ENCODE results near the gene KRTAP20-1. TPM values are rescaled to one million over a fixed set of nuclear protein-coding genes. Genes with fewer than 3 reads are reported as not detected.

The KRTAP20-1 gene
- total and polyA plus RNA-seq, 4 donors: not detected

GRCh38 chr21:30628109-30628508, 11.9 kb downstream of the KRTAP20-1 start:
- no peak overlapping the region for H3K27ac ChIP-seq (ENCODE audit: low read depth in 1 of 2, low read length in 2 of 2)
- intact Hi-C loops (cut with DNase I): no loop called here
- ATAC-seq (ENCODE audit: low FRiP score) (no peak), DNase-seq (no peak)
- WGBS, 2 donors: 78 to 90% methylated on average over 4 of the region's 4 CpGs
- no peaks in the 10 kb centered on the region for H3K36me3 ChIP-seq (ENCODE audit: control insufficient read depth in 1 of 2, insufficient read depth in 2 of 2, low read length in 1 of 2)
- H3K27me3 ChIP-seq (ENCODE audit: control insufficient read depth in 1 of 2, insufficient read depth in 2 of 2, low read length in 1 of 2): no peaks in the 10 kb centered on the region
- H3K4me1 ChIP-seq (ENCODE audit: control insufficient read depth in 1 of 2, insufficient read depth in 2 of 2, low read length in 2 of 2): no peaks in the 10 kb centered on the region
- H3K4me3 ChIP-seq (ENCODE audit: low read length in 2 of 2): no peak overlapping the region
- peaks cover 2% of the 10 kb centered on the region for H3K9me3 ChIP-seq (ENCODE audit: control insufficient read depth, low read length)

- H3K4me1 ChIP-seq (ENCODE audit: control insufficient read depth in 1 of 2, insufficient read depth in 2 of 2, low read length in 2 of 2): no peaks in the 10 kb centered on the region
- WGBS, 2 donors: 10 to 13% methylated on average over 1 of the region's 1 CpG
These were observed 13.0 kb downstream of the KRTAP20-1 start for GRCh38 chr21:30629200-30629599.

GRCh38 chr21:30634906-30635305, 18.7 kb downstream of the KRTAP20-1 start, which contains the start of gene KRTAP20-2:
Gene KRTAP20-2, plus strand, starts transcription at chr21:30635206. Its CDS starts 58 bp downstream, at chr21:30635264.
- no peak for DNase-seq
- no peak within 1 kb of the TSS for H3K4me3 ChIP-seq (ENCODE audit: low read length in 2 of 2)
- ATAC-seq (ENCODE audit: low FRiP score): no peak
- H3K9me3 ChIP-seq (ENCODE audit: control insufficient read depth, low read length): no peaks in the 10 kb centered on the region
- 92 to 94% methylated on average over 1 of the region's 1 CpG for WGBS, 2 donors
- no peaks in the 10 kb centered on the region for H3K36me3 ChIP-seq (ENCODE audit: control insufficient read depth in 1 of 2, insufficient read depth in 2 of 2, low read length in 1 of 2)
- intact Hi-C loops (cut with DNase I): no loop called here
- no peaks in the 10 kb centered on the region for H3K27me3 ChIP-seq (ENCODE audit: control insufficient read depth in 1 of 2, insufficient read depth in 2 of 2, low read length in 1 of 2)
- no peaks in the 10 kb centered on the region for H3K4me1 ChIP-seq (ENCODE audit: control insufficient read depth in 1 of 2, insufficient read depth in 2 of 2, low read length in 2 of 2)
- no peak within 1 kb of the TSS for H3K27ac ChIP-seq (ENCODE audit: low read depth in 1 of 2, low read length in 2 of 2)

More at GRCh38 chr21:30629200-30629599, 13.0 kb downstream of the KRTAP20-1 start:
- H3K4me3 ChIP-seq (ENCODE audit: low read length in 2 of 2): no peak overlapping the region
- no peak overlapping the region for H3K27ac ChIP-seq (ENCODE audit: low read depth in 1 of 2, low read length in 2 of 2)
- no peak for ATAC-seq (ENCODE audit: low FRiP score)
- no peaks in the 10 kb centered on the region for H3K36me3 ChIP-seq (ENCODE audit: control insufficient read depth in 1 of 2, insufficient read depth in 2 of 2, low read length in 1 of 2)
- H3K27me3 ChIP-seq (ENCODE audit: control insufficient read depth in 1 of 2, insufficient read depth in 2 of 2, low read length in 1 of 2): no peaks in the 10 kb centered on the region
- H3K9me3 ChIP-seq (ENCODE audit: control insufficient read depth, low read length): no peaks in the 10 kb centered on the region
- intact Hi-C loops (cut with DNase I): no loop called here
- DNase-seq: no peak

GRCh38 chr21:30638686-30639085, 22.5 kb downstream of the KRTAP20-1 start:
- H3K27ac ChIP-seq (ENCODE audit: low read depth in 1 of 2, low read length in 2 of 2): no peak overlapping the region
- DNase-seq: no peak
- 79 to 82% methylated on average over 3 of the region's 3 CpGs for WGBS, 2 donors
- H3K36me3 ChIP-seq (ENCODE audit: control insufficient read depth in 1 of 2, insufficient read depth in 2 of 2, low read length in 1 of 2): no peaks in the 10 kb centered on the region
- no peak for ATAC-seq (ENCODE audit: low FRiP score)
- H3K4me3 ChIP-seq (ENCODE audit: low read length in 2 of 2): no peak overlapping the region
- no peaks in the 10 kb centered on the region for H3K4me1 ChIP-seq (ENCODE audit: control insufficient read depth in 1 of 2, insufficient read depth in 2 of 2, low read length in 2 of 2)
- no peaks in the 10 kb centered on the region for H3K9me3 ChIP-seq (ENCODE audit: control insufficient read depth, low read length)
- H3K27me3 ChIP-seq (ENCODE audit: control insufficient read depth in 1 of 2, insufficient read depth in 2 of 2, low read length in 1 of 2): no peaks in the 10 kb centered on the region
- intact Hi-C loops (cut with DNase I): no loop called here

- intact Hi-C loops (cut with DNase I): no loop called here
- Histone ChIP-seq H3K27ac (ENCODE audit: low read depth in 1 of 2, low read length in 2 of 2) (no peak within 1 kb of the TSS), H3K36me3 (ENCODE audit: control insufficient read depth in 1 of 2, insufficient read depth in 2 of 2, low read length in 1 of 2) (no peaks in the 10 kb centered on the region), H3K27me3 (ENCODE audit: control insufficient read depth in 1 of 2, insufficient read depth in 2 of 2, low read length in 1 of 2) (no peaks in the 10 kb centered on the region), H3K4me3 (ENCODE audit: low read length in 2 of 2) (no peak within 1 kb of the TSS), H3K4me1 (ENCODE audit: control insufficient read depth in 1 of 2, insufficient read depth in 2 of 2, low read length in 2 of 2) (no peaks in the 10 kb centered on the region), H3K9me3 (ENCODE audit: control insufficient read depth, low read length) (no peaks in the 10 kb centered on the region)
- DNase-seq: no peak
- WGBS, 2 donors: 70 to 73% methylated on average over 2 of the region's 2 CpGs
- ATAC-seq (ENCODE audit: low FRiP score): no peak
These were observed 26.3 kb downstream of the KRTAP20-1 start, which contains the start of gene KRTAP20-3 for GRCh38 chr21:30642564-30642963. Gene KRTAP20-3, plus strand, starts transcription at chr21:30642864.

- DNase-seq (no peak), ATAC-seq (ENCODE audit: low FRiP score) (no peak)
- Histone ChIP-seq H3K4me3 (ENCODE audit: low read length in 2 of 2) (no peak overlapping the region), H3K36me3 (ENCODE audit: control insufficient read depth in 1 of 2, insufficient read depth in 2 of 2, low read length in 1 of 2) (no peaks in the 10 kb centered on the region), H3K27me3 (ENCODE audit: control insufficient read depth in 1 of 2, insufficient read depth in 2 of 2, low read length in 1 of 2) (no peaks in the 10 kb centered on the region), H3K4me1 (ENCODE audit: control insufficient read depth in 1 of 2, insufficient read depth in 2 of 2, low read length in 2 of 2) (no peaks in the 10 kb centered on the region), H3K9me3 (ENCODE audit: control insufficient read depth, low read length) (no peaks in the 10 kb centered on the region), H3K27ac (ENCODE audit: low read depth in 1 of 2, low read length in 2 of 2) (no peak overlapping the region)
- WGBS, 2 donors: 80 to 87% methylated on average over 1 of the region's 1 CpG
- intact Hi-C loops (cut with DNase I): no loop called here
These were observed 30.7 kb downstream of the KRTAP20-1 start for GRCh38 chr21:30646904-30647414.

GRCh38 chr21:30652891-30653290, 36.7 kb downstream of the KRTAP20-1 start:
- intact Hi-C loops (cut with DNase I): no loop called here
- no peaks in the 10 kb centered on the region for H3K4me1 ChIP-seq (ENCODE audit: control insufficient read depth in 1 of 2, insufficient read depth in 2 of 2, low read length in 2 of 2)
- H3K9me3 ChIP-seq (ENCODE audit: control insufficient read depth, low read length): no peaks in the 10 kb centered on the region
- no peak for ATAC-seq (ENCODE audit: low FRiP score)
- no peak overlapping the region for H3K4me3 ChIP-seq (ENCODE audit: low read length in 2 of 2)
- H3K27me3 ChIP-seq (ENCODE audit: control insufficient read depth in 1 of 2, insufficient read depth in 2 of 2, low read length in 1 of 2): no peaks in the 10 kb centered on the region
- DNase-seq: no peak
- no peak overlapping the region for H3K27ac ChIP-seq (ENCODE audit: low read depth in 1 of 2, low read length in 2 of 2)
- no peaks in the 10 kb centered on the region for H3K36me3 ChIP-seq (ENCODE audit: control insufficient read depth in 1 of 2, insufficient read depth in 2 of 2, low read length in 1 of 2)

Other genes starting within 250 kb of the KRTAP20-1 start
- gene KRTAP13-2, start 244.2 kb upstream of the KRTAP20-1 start, total RNA-seq: not detected
- not detected for gene KRTAP13-2, start 244.2 kb upstream of the KRTAP20-1 start, polyA plus RNA-seq
- gene KRTAP13-1, start 220.4 kb upstream of the KRTAP20-1 start, total RNA-seq: not detected
- gene KRTAP13-1, start 220.4 kb upstream of the KRTAP20-1 start, polyA plus RNA-seq: not detected
- not detected for gene KRTAP13-3, start 190.5 kb upstream of the KRTAP20-1 start, total RNA-seq
- not detected for gene KRTAP13-3, start 190.5 kb upstream of the KRTAP20-1 start, polyA plus RNA-seq
- not detected for gene KRTAP13-4, start 186.2 kb upstream of the KRTAP20-1 start, total RNA-seq
- not detected for gene KRTAP13-4, start 186.2 kb upstream of the KRTAP20-1 start, polyA plus RNA-seq
- not detected for gene KRTAP15-1, start 176.2 kb upstream of the KRTAP20-1 start, total RNA-seq
- gene KRTAP15-1, start 176.2 kb upstream of the KRTAP20-1 start, polyA plus RNA-seq: not detected
- not detected for gene KRTAP19-1, start 136.1 kb upstream of the KRTAP20-1 start, total RNA-seq
- gene KRTAP19-1, start 136.1 kb upstream of the KRTAP20-1 start, polyA plus RNA-seq: not detected
- gene KRTAP19-2, start 129.0 kb upstream of the KRTAP20-1 start, total RNA-seq: not detected
- not detected for gene KRTAP19-2, start 129.0 kb upstream of the KRTAP20-1 start, polyA plus RNA-seq
- gene KRTAP19-3, start 124.4 kb upstream of the KRTAP20-1 start, total RNA-seq: not detected
- gene KRTAP19-3, start 124.4 kb upstream of the KRTAP20-1 start, polyA plus RNA-seq: not detected
- not detected for gene KRTAP19-4, start 119.3 kb upstream of the KRTAP20-1 start, total RNA-seq
- not detected for gene KRTAP19-4, start 119.3 kb upstream of the KRTAP20-1 start, polyA plus RNA-seq
- not detected for gene KRTAP19-5, start 114.3 kb upstream of the KRTAP20-1 start, total RNA-seq
- not detected for gene KRTAP19-5, start 114.3 kb upstream of the KRTAP20-1 start, polyA plus RNA-seq
- gene KRTAP19-6, start 74.6 kb upstream of the KRTAP20-1 start, total RNA-seq: not detected
- gene KRTAP19-6, start 74.6 kb upstream of the KRTAP20-1 start, polyA plus RNA-seq: not detected
- not detected for gene KRTAP19-7, start 55.1 kb upstream of the KRTAP20-1 start, total RNA-seq
- gene KRTAP19-7, start 55.1 kb upstream of the KRTAP20-1 start, polyA plus RNA-seq: not detected
- gene KRTAP22-2, start 26.0 kb upstream of the KRTAP20-1 start, total RNA-seq: not detected
- gene KRTAP22-2, start 26.0 kb upstream of the KRTAP20-1 start, polyA plus RNA-seq: not detected
- gene KRTAP6-3, start 24.0 kb upstream of the KRTAP20-1 start, total RNA-seq: not detected
- gene KRTAP6-3, start 24.0 kb upstream of the KRTAP20-1 start, polyA plus RNA-seq: not detected
- gene KRTAP6-2, start 17.5 kb upstream of the KRTAP20-1 start, total RNA-seq: not detected
- not detected for gene KRTAP6-2, start 17.5 kb upstream of the KRTAP20-1 start, polyA plus RNA-seq
- gene KRTAP22-1, start 15.3 kb upstream of the KRTAP20-1 start, total RNA-seq: not detected
- gene KRTAP22-1, start 15.3 kb upstream of the KRTAP20-1 start, polyA plus RNA-seq: not detected
- gene KRTAP6-1, start 2.5 kb upstream of the KRTAP20-1 start, total RNA-seq: not detected
- gene KRTAP6-1, start 2.5 kb upstream of the KRTAP20-1 start, polyA plus RNA-seq: not detected
- gene KRTAP20-4, start 4.2 kb downstream of the KRTAP20-1 start, total RNA-seq: not detected
- gene KRTAP20-4, start 4.2 kb downstream of the KRTAP20-1 start, polyA plus RNA-seq: not detected
- gene KRTAP20-2, start 18.8 kb downstream of the KRTAP20-1 start, total RNA-seq: not detected
- not detected for gene KRTAP20-2, start 18.8 kb downstream of the KRTAP20-1 start, polyA plus RNA-seq
- not detected for gene KRTAP20-3, start 26.4 kb downstream of the KRTAP20-1 start, total RNA-seq
- gene KRTAP20-3, start 26.4 kb downstream of the KRTAP20-1 start, polyA plus RNA-seq: not detected
- not detected for gene KRTAP21-3, start 102.4 kb downstream of the KRTAP20-1 start, total RNA-seq
- gene KRTAP21-3, start 102.4 kb downstream of the KRTAP20-1 start, polyA plus RNA-seq: not detected
- gene KRTAP21-2, start 130.8 kb downstream of the KRTAP20-1 start, total RNA-seq: not detected
- gene KRTAP21-2, start 130.8 kb downstream of the KRTAP20-1 start, polyA plus RNA-seq: not detected
- not detected for gene KRTAP21-1, start 139.0 kb downstream of the KRTAP20-1 start, total RNA-seq
- not detected for gene KRTAP21-1, start 139.0 kb downstream of the KRTAP20-1 start, polyA plus RNA-seq
- gene KRTAP8-1, start 196.8 kb downstream of the KRTAP20-1 start, total RNA-seq: not detected
- not detected for gene KRTAP8-1, start 196.8 kb downstream of the KRTAP20-1 start, polyA plus RNA-seq
- not detected for gene KRTAP7-1, start 213.3 kb downstream of the KRTAP20-1 start, total RNA-seq
- not detected for gene KRTAP7-1, start 213.3 kb downstream of the KRTAP20-1 start, polyA plus RNA-seq

Data from aorta (tissue), 5 donors.